ENCODE data around the gene MYF5. TPM values are rescaled to one million over a fixed set of nuclear protein-coding genes. Genes with fewer than 3 reads are reported as not detected.

Gene MYF5
- total RNA-seq, 4 donors from 2014 or later = not detected

DNA sequence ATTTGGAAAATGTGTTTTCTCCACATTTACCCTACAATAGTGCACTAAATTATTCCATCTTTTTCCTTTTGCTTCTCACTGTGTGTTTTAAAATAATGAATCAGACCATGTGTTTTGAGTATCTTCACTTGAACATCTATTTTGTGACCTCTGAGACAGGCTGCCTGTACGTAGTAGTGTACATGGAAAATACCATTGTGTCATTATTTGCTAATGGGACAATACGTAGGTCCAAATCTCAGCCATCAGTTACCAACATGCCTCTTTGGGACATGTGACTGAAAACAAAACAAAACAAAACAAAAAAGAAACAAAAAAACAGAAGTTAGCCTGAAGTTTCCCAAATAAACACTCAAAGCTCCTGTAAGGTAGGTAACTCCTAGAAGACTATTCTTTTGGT, 16.4 kb upstream of the MYF5 start:
- H3K4me3 ChIP-seq = no peak overlapping the region
- no peak overlapping the region for H3K27ac ChIP-seq
- H3K27me3 ChIP-seq = no peaks in the 10 kb centered on the region
- no peak for ATAC-seq
- TF ChIP-seq POLR2AphosphoS5 (IDR thresholded peaks at IDR 0.05) (no peak), EP300 (IDR thresholded peaks at IDR 0.05) (no peak), POLR2A (IDR thresholded peaks at IDR 0.05) (no peak)
- TF ChIP-seq, protein P1, sequence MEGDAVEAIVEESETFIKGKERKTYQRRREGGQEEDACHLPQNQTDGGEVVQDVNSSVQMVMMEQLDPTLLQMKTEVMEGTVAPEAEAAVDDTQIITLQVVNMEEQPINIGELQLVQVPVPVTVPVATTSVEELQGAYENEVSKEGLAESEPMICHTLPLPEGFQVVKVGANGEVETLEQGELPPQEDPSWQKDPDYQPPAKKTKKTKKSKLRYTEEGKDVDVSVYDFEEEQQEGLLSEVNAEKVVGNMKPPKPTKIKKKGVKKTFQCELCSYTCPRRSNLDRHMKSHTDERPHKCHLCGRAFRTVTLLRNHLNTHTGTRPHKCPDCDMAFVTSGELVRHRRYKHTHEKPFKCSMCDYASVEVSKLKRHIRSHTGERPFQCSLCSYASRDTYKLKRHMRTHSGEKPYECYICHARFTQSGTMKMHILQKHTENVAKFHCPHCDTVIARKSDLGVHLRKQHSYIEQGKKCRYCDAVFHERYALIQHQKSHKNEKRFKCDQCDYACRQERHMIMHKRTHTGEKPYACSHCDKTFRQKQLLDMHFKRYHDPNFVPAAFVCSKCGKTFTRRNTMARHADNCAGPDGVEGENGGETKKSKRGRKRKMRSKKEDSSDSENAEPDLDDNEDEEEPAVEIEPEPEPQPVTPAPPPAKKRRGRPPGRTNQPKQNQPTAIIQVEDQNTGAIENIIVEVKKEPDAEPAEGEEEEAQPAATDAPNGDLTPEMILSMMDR (IDR thresholded peaks at IDR 0.05) = no peak
- no peaks in the 10 kb centered on the region for H3K9me3 ChIP-seq
- H3K36me3 ChIP-seq = no peaks in the 10 kb centered on the region
- WGBS, 2 donors (ENCODE audit: low coverage in 1 of 2) = 72 to 89% methylated on average over 2 of the region's 2 CpGs
- H3K4me1 ChIP-seq = peaks cover 0 to 22% (median 4%) of the 10 kb centered on the region in 3 donors

DNA sequence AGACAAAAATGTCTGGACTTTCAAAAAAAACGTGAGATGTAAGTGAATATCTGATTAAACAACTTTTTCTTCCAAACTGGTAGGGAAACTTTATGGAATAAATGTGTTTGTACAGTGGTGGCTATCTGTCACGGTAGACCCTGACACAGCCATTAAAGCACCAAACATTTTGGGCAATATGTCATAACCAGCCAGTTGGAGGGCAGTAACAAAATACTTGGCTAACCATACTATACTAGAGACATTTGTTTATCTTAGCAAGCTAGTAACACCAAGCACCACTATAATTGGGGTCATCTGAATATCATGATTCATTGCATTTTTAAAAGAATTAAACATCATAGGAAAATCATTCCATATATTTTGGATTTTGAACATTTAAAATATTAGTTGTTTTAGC, 15.3 kb upstream of the MYF5 start:
- Histone ChIP-seq H3K9me3 (no peaks in the 10 kb centered on the region), H3K36me3 (no peaks in the 10 kb centered on the region), H3K4me3 (no peak overlapping the region), H3K27ac (no peak overlapping the region), H3K27me3 (no peaks in the 10 kb centered on the region), H3K4me1 (peaks cover 0 to 22% (median 4%) of the 10 kb centered on the region in 3 donors)
- no peak for TF ChIP-seq POLR2A (IDR thresholded peaks at IDR 0.05)
- TF ChIP-seq EP300 (IDR thresholded peaks at IDR 0.05) = no peak
- TF ChIP-seq, protein P1 (IDR thresholded peaks at IDR 0.05) = no peak
- TF ChIP-seq POLR2AphosphoS5 (IDR thresholded peaks at IDR 0.05) = no peak
- no peak for ATAC-seq
- 29 to 34% methylated on average over 1 to 2 of the region's 2 CpGs for WGBS, 2 donors (ENCODE audit: low coverage in 1 of 2)

DNA sequence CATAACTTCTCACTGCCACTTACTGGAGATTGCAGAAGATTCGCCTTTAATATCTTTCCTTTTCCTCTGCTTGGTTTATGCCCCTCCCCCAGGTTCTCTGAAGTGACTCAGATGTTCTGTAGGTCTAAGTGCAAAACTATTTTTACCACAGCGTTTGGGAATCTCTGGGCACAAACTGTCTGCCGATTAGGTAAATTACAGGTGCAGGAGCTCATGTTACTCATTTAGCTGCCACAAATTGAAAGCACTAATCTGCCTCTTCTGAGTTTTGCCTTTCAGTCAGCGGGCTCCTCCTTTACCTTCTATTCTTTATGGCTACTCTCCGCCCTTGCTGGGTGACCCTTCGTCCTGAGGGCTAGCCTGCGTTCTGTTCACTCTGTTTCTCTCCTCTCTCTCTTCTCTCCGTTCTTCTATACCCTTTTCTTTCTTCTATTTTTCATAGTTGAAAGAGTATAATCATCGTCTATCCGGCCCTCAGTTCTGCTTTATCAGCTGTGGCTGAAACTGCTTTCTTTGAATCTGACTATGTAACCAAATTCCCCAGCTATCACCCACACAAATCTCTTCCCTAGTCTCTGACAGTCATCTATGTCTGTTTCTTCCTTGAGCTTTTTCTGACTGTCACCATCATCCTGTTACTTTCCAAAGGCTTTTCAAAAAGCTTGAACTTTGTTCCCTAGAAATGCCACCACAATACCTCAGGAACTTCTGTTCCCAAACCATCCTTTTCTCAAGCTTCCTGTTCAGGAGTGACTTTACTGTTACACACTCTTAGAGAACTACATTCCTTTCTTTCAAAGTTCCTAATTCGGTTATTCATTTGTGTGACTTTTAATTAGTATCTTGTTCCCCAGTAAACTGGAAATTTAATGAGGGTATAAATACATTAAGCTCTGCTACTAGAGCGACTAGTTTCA, 13.6 kb upstream of the MYF5 start:
- WGBS, 2 donors (ENCODE audit: low coverage in 1 of 2) = 54 to 59% methylated on average over 6 to 12 of the region's 12 CpGs
- peaks cover 6% of the 10 kb centered on the region for H3K27me3 ChIP-seq
- H3K36me3 ChIP-seq = no peaks in the 10 kb centered on the region
- H3K4me3 ChIP-seq = no peak overlapping the region
- no peak for ATAC-seq
- peak; percentile 54 for TF ChIP-seq POLR2AphosphoS5 (IDR thresholded peaks at IDR 0.05)
- no peak for TF ChIP-seq EP300 (IDR thresholded peaks at IDR 0.05)
- peak overlapping the region; percentile 47 to 74 (median 60) for H3K27ac ChIP-seq
- H3K4me1 ChIP-seq = peaks cover 0 to 22% (median 4%) of the 10 kb centered on the region in 3 donors
- no peaks in the 10 kb centered on the region for H3K9me3 ChIP-seq

DNA sequence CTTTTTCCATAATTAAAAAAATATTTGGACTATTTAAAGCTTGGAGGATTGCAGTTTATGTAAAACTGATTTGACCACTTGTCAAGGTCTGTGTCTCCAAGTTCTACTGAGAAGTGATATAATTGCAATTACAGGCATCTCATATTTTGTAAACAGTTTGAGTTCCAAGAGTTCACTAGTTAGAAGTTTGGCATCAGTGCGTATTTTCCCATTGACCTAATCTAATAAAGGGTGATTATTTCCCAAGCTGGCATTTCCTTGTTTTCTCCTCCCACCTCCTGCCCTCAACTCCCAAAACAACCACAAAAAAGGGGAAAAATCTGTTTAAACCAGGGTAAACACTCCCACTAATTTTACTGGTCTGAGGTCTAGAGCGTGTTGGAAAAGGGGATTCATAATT, 12.3 kb upstream of the MYF5 start:
- Histone ChIP-seq H3K4me1 (peaks cover 0 to 27% (median 4%) of the 10 kb centered on the region in 3 donors), H3K4me3 (no peak overlapping the region), H3K9me3 (no peaks in the 10 kb centered on the region), H3K27me3 (peaks cover 16% of the 10 kb centered on the region), H3K27ac (peak overlapping the region in 1 of 4 donors; percentile 74), H3K36me3 (no peaks in the 10 kb centered on the region)
- 48 to 60% methylated on average over 2 of the region's 2 CpGs for WGBS, 2 donors (ENCODE audit: low coverage in 1 of 2)
- ATAC-seq = no peak
- TF ChIP-seq EP300 (IDR thresholded peaks at IDR 0.05) (no peak), POLR2A (IDR thresholded peaks at IDR 0.05) (no peak), POLR2AphosphoS5 (IDR thresholded peaks at IDR 0.05) (no peak)
- TF ChIP-seq, protein P1 (IDR thresholded peaks at IDR 0.05) = no peak

DNA sequence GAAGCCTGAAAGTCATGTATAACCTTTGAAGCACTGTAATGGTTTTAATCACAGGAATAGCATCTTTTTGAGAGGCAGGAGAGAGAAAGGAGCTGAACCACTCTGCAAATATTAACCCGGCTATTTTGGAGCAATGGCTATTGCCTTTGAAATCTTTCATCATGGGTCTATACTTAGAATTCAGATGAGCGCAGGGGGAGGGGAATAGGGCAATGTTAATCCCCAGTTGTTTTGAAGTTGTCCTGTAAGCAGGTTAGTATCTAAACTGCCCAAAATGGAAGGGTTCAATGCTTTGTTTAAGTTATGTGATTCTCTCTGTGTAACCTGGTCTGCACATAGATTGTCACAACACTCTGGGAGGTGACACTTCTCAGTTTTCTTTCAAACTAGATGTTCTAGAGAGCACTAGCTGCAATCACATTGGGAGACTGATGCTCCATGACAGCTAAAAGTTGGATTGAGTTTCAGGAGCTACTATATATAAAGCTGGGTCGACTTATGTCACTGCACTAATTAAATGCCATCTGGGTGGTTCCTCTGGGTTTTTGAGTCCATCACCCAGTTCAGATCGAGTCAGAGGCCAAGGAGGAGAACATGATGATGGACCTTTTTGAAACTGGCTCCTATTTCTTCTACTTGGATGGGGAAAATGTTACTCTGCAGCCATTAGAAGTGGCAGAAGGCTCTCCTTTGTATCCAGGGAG, 9.4 kb upstream of the MYF5 start, which contains the start of gene MYF6:
Gene MYF6 (plus strand): TSS at position 509 of the 704 bp plus-strand sequence. CDS start 86 bp downstream, at position 595.
- Histone ChIP-seq H3K27me3 (peaks cover 20% of the 10 kb centered on the region), H3K27ac (no peak within 1 kb of the TSS), H3K4me3 (no peak within 1 kb of the TSS), H3K9me3 (no peaks in the 10 kb centered on the region), H3K4me1 (peaks cover 0 to 25% (median 4%) of the 10 kb centered on the region in 3 donors), H3K36me3 (no peaks in the 10 kb centered on the region)
- no peak for ATAC-seq
- 77 to 80% methylated on average over 3 to 4 of the region's 4 CpGs for WGBS, 2 donors (ENCODE audit: low coverage in 1 of 2)
- TF ChIP-seq POLR2A (IDR thresholded peaks at IDR 0.05) = no peak
- no peak for TF ChIP-seq POLR2AphosphoS5 (IDR thresholded peaks at IDR 0.05)
- no peak for TF ChIP-seq EP300 (IDR thresholded peaks at IDR 0.05)
- TF ChIP-seq, protein P1 (IDR thresholded peaks at IDR 0.05) = no peak
